ENCODE measurements around the gene THAP4.

GRCh38 chr2:241627675-241628074 is 9.3 kb downstream of the THAP4 start:
- TF ChIP-seq PBX3 (IDR thresholded peaks at IDR 0.05), result no peak
- no peak for TF ChIP-seq EZH2phosphoT487 (IDR thresholded peaks at IDR 0.05; ENCODE audit: borderline replicate concordance, low read depth)
- no peak for TF ChIP-seq USF2 (IDR thresholded peaks at IDR 0.05; ENCODE audit: borderline replicate concordance, low read depth, low read length)
- TF ChIP-seq CTCF (IDR thresholded peaks at IDR 0.05), result no peak
- no peak for TF ChIP-seq RAD21 (IDR thresholded peaks at IDR 0.05; ENCODE audit: low read length)
- TF ChIP-seq REST (IDR thresholded peaks at IDR 0.05; ENCODE audit: low read depth, low read length), result no peak
